Lung (tissue), 12 donors: ENCODE results near the gene CD109. TPM values are rescaled to one million over a fixed set of nuclear protein-coding genes. Genes with fewer than 3 reads are reported as not detected.

Source experiments
- ATAC-seq: fragments of 200-7000 bp; cut with Tn5 transposase; one replicate; pipeline ENCODE4 v1.9.1; 2020; ENCODE audit warnings: moderate number of reproducible peaks; ENCODE audit not compliant: insufficient read depth, low FRiP score
- DNase-seq, 3 donors: peaks; one replicate each; pipeline ENCODE4 v3.0.0-alpha.2; 2013 to 2017
- H3K27ac ChIP-seq, 2 donors: one replicate each; pipeline ENCODE4 v1.5.1; 2013; ENCODE audit warnings: mild to moderate bottlenecking in 2 of 2, moderate library complexity in 2 of 2, control low read depth in 1 of 2, inconsistent platforms in 1 of 2, low read depth in 1 of 2, low read length in 1 of 2
- H3K27me3 ChIP-seq, 3 donors: one replicate each; pipeline ENCODE4 v1.5.1; 2013; ENCODE audit warnings: low read length in 2 of 3; ENCODE audit not compliant: control insufficient read depth in 3 of 3, insufficient read depth in 3 of 3
- H3K36me3 ChIP-seq, 4 donors: one replicate each; pipeline ENCODE4 v1.5.1; 2013; ENCODE audit warnings: low read length in 4 of 4, mild to moderate bottlenecking in 1 of 4, moderate library complexity in 1 of 4; ENCODE audit not compliant: control insufficient read depth in 4 of 4, insufficient read depth in 4 of 4
- H3K4me1 ChIP-seq, 5 donors: one replicate each; pipeline ENCODE4 v1.5.1; 2013; ENCODE audit warnings: low read length in 5 of 5, mild to moderate bottlenecking in 2 of 5, moderate library complexity in 1 of 5; ENCODE audit not compliant: control insufficient read depth in 5 of 5, insufficient read depth in 5 of 5
- H3K4me3 ChIP-seq: one replicate; pipeline ENCODE4 v1.5.1; 2013; ENCODE audit warnings: mild to moderate bottlenecking, control low read depth, moderate library complexity
- H3K9ac ChIP-seq, 2 donors: one replicate each; pipeline ENCODE4 v1.5.1; 2013; ENCODE audit warnings: low read length in 2 of 2, control low read depth in 1 of 2; ENCODE audit not compliant: insufficient read depth in 1 of 2
- H3K9me3 ChIP-seq, 4 donors: one replicate each; pipeline ENCODE4 v1.5.1; 2013; ENCODE audit warnings: low read length in 3 of 4, mild to moderate bottlenecking in 1 of 4, moderate library complexity in 1 of 4; ENCODE audit not compliant: control insufficient read depth in 4 of 4, insufficient read depth in 3 of 4
- WGBS, 2 donors: extraction: QIAGEN DNeasy Blood & Tissue Kit; methylation state at CpG; one replicate each; pipeline ENCODE4 v1.1.7; 2013; 5-methylcytosine and 5-hydroxymethylcytosine counted together
- polyA plus RNA-seq, 2 donors: library from polyadenylated mRNA; stranded (reverse); fragments of 200-250 nt; gene quantifications; one replicate each; pipeline ENCODE4 v1.2.1, GENCODE V29; 2013
- total RNA-seq, 2 donors: library from RNA; depleted of rRNA in 1 of 2; stranded (reverse); fragments of >200 nt in 1 of 2; gene quantifications; one replicate each; pipeline ENCODE4 v1.2.1, GENCODE V29; 2014 to 2021
- TF ChIP-seq, protein P1 (sequence below): IDR thresholded peaks from 2 replicates; pipeline ENCODE4 v1.5.1; 2012; ENCODE audit warnings: mild to moderate bottlenecking; ENCODE audit errors: control extremely low read depth, extremely low read depth
- donor health status: control.
- donor health status: control.
- donor health status: Bipolar disorder and iron deficiency.
- donor health status: healthy.
- donor health status: DM: yes; HTN: yes; CAD: no.

Gene CD109
- total and polyA plus RNA-seq, 4 donors, result 2.1 to 48.5 (median 11.7) TPM

DNA sequence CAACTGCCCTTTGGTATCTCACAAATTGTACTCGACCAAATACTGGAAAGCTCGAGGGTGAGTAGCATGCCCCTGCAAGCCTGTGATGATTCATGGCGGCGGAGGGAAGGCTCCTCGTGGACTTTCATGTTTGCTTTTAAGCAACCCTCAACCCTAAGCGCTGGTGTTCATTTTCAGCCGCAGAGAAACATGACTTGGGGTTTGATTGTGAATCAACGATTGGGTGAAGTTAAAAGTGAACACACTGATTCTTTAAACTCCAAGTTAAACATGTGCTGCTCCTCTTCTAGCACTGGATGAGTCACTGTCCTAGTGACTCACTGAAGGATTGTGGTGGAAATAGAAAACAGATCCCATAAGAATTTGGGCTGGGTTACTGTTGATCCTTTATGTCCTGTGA, 8.3 kb downstream of the CD109 start:
- ATAC-seq, result no peak
- TF ChIP-seq, protein P1, sequence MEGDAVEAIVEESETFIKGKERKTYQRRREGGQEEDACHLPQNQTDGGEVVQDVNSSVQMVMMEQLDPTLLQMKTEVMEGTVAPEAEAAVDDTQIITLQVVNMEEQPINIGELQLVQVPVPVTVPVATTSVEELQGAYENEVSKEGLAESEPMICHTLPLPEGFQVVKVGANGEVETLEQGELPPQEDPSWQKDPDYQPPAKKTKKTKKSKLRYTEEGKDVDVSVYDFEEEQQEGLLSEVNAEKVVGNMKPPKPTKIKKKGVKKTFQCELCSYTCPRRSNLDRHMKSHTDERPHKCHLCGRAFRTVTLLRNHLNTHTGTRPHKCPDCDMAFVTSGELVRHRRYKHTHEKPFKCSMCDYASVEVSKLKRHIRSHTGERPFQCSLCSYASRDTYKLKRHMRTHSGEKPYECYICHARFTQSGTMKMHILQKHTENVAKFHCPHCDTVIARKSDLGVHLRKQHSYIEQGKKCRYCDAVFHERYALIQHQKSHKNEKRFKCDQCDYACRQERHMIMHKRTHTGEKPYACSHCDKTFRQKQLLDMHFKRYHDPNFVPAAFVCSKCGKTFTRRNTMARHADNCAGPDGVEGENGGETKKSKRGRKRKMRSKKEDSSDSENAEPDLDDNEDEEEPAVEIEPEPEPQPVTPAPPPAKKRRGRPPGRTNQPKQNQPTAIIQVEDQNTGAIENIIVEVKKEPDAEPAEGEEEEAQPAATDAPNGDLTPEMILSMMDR, result no peak
- WGBS, 2 donors, result 81 to 95% methylated on average over 8 of the region's 8 CpGs
- DNase-seq, result no peak
- peaks cover 0 to 6% (median 0%) of the 10 kb centered on the region in 5 donors for H3K4me1 ChIP-seq
- no peaks in the 10 kb centered on the region for H3K27me3 ChIP-seq
- no peak overlapping the region for H3K4me3 ChIP-seq
- peak overlapping the region; percentile 53 to 70 for H3K27ac ChIP-seq
- no peaks in the 10 kb centered on the region for H3K9me3 ChIP-seq
- H3K36me3 ChIP-seq, result peaks cover 0 to 6% (median 3%) of the 10 kb centered on the region in 4 donors
- H3K9ac ChIP-seq, result no peak overlapping the region

DNA sequence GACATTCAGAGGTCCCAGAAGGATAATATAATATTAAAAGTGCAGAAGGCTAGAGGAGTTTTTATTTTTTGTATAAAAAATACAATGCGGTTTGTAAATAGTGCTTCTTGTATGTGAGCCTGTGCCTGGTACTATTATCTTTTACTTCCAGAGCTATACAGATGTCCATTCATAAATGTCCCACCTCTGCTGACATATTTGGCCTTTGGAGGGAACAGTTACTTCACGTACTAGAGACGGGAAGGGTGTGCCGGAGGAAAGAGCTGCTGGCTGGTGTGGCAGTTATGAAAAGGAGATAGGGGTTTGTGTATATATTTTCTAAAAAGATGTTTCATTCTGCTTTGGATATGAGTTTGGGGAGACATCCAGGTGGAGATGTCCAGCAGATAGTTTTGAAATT, 8.8 kb downstream of the CD109 start:
- ATAC-seq, result no peak
- no peaks in the 10 kb centered on the region for H3K27me3 ChIP-seq
- H3K4me1 ChIP-seq, result peaks cover 0 to 6% (median 0%) of the 10 kb centered on the region in 5 donors
- DNase-seq, result no peak
- no peak overlapping the region for H3K4me3 ChIP-seq
- H3K27ac ChIP-seq, result peak overlapping the region in 1 of 2 donors; percentile 70
- H3K9ac ChIP-seq, result no peak overlapping the region
- no peaks in the 10 kb centered on the region for H3K9me3 ChIP-seq
- 73 to 74% methylated on average over 4 of the region's 4 CpGs for WGBS, 2 donors
- H3K36me3 ChIP-seq, result peaks cover 0 to 4% (median 3%) of the 10 kb centered on the region in 4 donors
- TF ChIP-seq, protein P1, result no peak

DNA sequence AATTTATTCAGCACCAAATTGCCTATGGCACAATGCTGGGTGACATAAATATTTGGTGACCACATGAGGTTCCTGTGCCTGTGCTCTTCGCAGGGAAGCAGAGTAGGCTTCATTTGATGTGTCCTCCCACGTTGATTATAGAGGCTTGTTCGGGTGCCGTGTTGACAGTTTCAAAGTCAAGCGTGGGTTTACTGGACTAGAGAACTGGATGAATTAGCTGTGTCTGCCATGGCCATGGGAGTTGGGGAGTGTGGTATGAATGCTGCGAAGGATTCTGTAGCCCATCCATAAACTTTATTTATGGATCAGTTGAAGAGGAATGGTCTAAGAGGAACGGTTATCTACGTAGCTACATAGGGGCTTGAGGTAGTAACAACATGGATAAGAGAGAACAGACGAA, 11.0 kb downstream of the CD109 start:
- WGBS, 2 donors, result 96% methylated on average over 9 of the region's 9 CpGs
- TF ChIP-seq, protein P1, result no peak
- Histone ChIP-seq H3K4me1 (peaks cover 0 to 8% (median 0%) of the 10 kb centered on the region in 5 donors), H3K27me3 (no peaks in the 10 kb centered on the region), H3K36me3 (peaks cover 0 to 3% (median 1%) of the 10 kb centered on the region in 4 donors), H3K27ac (no peak overlapping the region), H3K4me3 (no peak overlapping the region), H3K9ac (no peak overlapping the region), H3K9me3 (no peaks in the 10 kb centered on the region)
- no peak for DNase-seq
- no peak for ATAC-seq

DNA sequence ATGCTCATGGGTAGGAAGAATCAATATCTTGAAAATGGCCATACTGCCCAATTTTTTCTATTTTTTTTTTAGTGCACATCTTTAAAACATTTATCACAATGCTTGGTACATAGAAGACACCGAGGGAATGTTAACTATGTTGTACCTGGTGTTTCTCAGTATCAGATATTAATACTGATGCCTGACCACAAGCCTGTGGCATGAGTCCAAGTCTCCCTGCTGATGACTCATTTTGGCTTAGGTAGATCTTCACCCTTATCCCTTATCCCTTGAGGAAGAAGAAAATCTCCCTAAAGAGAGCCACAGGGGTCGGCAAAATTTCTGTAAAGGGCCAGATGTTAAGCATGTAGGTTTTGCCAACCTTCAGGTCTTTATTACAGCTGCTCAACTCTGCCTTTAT, 14.5 kb downstream of the CD109 start:
- H3K9me3 ChIP-seq, result no peaks in the 10 kb centered on the region
- ATAC-seq (no peak), DNase-seq (no peak)
- H3K27ac ChIP-seq, result no peak overlapping the region
- TF ChIP-seq, protein P1, result no peak
- H3K36me3 ChIP-seq, result peaks cover 0 to 1% (median 0%) of the 10 kb centered on the region in 4 donors
- H3K4me3 ChIP-seq, result no peak overlapping the region
- H3K4me1 ChIP-seq, result peaks cover 0 to 10% (median 2%) of the 10 kb centered on the region in 5 donors
- no peaks in the 10 kb centered on the region for H3K27me3 ChIP-seq
- no peak overlapping the region for H3K9ac ChIP-seq
- 73 to 76% methylated on average over 2 of the region's 2 CpGs for WGBS, 2 donors
